Activated T-helper 1 cell treated with anti-CD3 and anti-CD28 coated beads, Interleukin-12 subunit alpha, Interleukin-12 subunit beta, Interleukin-2, Interleukin-4 antibody, amounts not matched to agents 30 ng/mL and 10 ng/mL and 1 ng/mL, durations not matched to agents 14 hours and 24 hours and 36 hours (primary cell): Measurements from ENCODE around the gene DTL. TPM values are rescaled to one million over a fixed set of nuclear protein-coding genes. Genes with fewer than 3 reads are reported as not detected.

Experiments
- DNase-seq: peaks from one replicate; pipeline ENCODE4 v3.0.0; 2021; ENCODE audit warnings: low spot score
- H3K27ac Mint-ChIP-seq: one replicate; pipeline ENCODE4 v1.8.0; 2021; ENCODE audit warnings: mild to moderate bottlenecking, mixed read lengths
- H3K27me3 Mint-ChIP-seq: one replicate; pipeline ENCODE4 v1.8.0; 2022; ENCODE audit warnings: mild to moderate bottlenecking, moderate library complexity, mixed read lengths; ENCODE audit not compliant: insufficient read depth
- H3K36me3 Mint-ChIP-seq: one replicate; pipeline ENCODE4 v1.8.0; 2021; ENCODE audit warnings: low read depth, mixed read lengths
- H3K4me1 Mint-ChIP-seq: one replicate; pipeline ENCODE4 v1.8.0; 2021; ENCODE audit warnings: low read depth, mixed read lengths
- H3K4me3 Mint-ChIP-seq: one replicate; pipeline ENCODE4 v1.8.0; 2021; ENCODE audit warnings: mild to moderate bottlenecking, moderate library complexity, mixed read lengths
- H3K9me3 Mint-ChIP-seq: one replicate; pipeline ENCODE4 v1.8.0; 2021; ENCODE audit warnings: mixed read lengths
- intact Hi-C: fragments of 100-400 bp; cut with micrococcal nuclease; formaldehyde crosslinking; loops from one replicate; pipeline ENCODE4 v1.15.1; 2024
- total RNA-seq: library from RNA; stranded (reverse); gene quantifications from 2 replicates; pipeline ENCODE4 v1.2.3, GENCODE V29; 2022

DTL gene
- total RNA-seq, 1 donor from 2014 or later: 91.0 TPM

GRCh38 chr1:212077028-212077427 lies 41.5 kb downstream of the DTL start:
- no peak for DNase-seq
- H3K27me3 Mint-ChIP-seq: no peaks in the 10 kb centered on the region
- no peaks in the 10 kb centered on the region for H3K9me3 Mint-ChIP-seq
- H3K4me3 Mint-ChIP-seq: no peak overlapping the region
- peak overlapping the region; percentile 36 for H3K27ac Mint-ChIP-seq
- H3K4me1 Mint-ChIP-seq: peaks cover 14% of the 10 kb centered on the region
- peaks cover 36% of the 10 kb centered on the region for H3K36me3 Mint-ChIP-seq
- intact Hi-C loops: loop anchor here (10.0 kb wide), 1 partner anchor 138 kb away; no protein-coding TSS in a partner anchor

DNA sequence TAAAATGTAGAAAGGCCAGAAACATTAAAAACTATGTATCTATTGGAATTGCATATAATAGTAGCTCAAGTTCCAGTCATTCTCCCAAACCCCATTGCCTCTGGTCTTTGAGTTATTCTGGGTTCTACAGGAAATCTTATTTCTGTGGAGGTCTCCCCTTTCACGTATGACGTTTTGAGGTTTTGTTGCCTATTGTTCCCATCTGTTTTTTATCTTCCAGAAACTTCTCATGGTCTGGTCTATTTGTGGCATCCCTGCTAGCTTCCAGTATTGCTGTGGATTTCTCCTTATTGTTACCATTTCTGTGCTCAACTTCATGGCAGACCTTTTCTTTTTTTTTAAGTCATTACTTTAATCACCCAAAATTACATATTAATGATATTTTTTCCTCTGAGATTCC lies 43.3 kb downstream of the DTL start:
- peaks cover 14% of the 10 kb centered on the region for H3K4me1 Mint-ChIP-seq
- H3K9me3 Mint-ChIP-seq: no peaks in the 10 kb centered on the region
- no peak for DNase-seq
- no peak overlapping the region for H3K4me3 Mint-ChIP-seq
- peaks cover 34% of the 10 kb centered on the region for H3K36me3 Mint-ChIP-seq
- no peak overlapping the region for H3K27ac Mint-ChIP-seq
- no peaks in the 10 kb centered on the region for H3K27me3 Mint-ChIP-seq
- intact Hi-C loops: loop anchor here (10.0 kb wide), 1 partner anchor 136 kb away; no protein-coding TSS in a partner anchor

DNA sequence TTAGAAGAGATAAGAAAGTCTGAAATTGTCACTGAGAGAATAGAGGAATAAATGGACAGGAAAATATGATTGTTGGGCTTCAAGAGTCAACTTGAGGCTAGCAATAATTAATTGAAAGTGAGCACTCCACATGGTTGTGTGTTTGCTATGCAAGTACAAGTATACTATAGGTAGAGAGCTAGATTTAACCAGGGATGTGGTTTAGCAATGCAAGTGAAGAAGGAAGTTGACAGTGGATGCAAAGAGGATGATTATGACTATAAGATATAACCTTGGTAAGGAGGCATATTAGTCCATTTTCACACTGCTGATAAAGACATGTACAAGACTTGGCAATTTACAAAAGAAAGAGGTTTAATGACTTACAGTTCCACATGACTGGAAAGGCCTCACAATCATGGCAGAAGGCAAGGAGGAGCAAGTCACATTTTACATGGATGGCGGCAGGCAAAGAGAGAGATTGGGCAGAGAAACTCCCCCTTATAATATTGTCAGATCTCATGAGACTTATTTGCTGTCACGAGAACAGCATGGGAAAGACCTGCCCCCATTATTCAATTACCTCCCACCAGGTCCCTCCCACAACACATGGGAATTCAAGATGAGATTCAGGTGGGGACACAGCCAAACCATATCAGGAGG lies 47.3 kb downstream of the DTL start:
- Mint-ChIP-seq H3K9me3 (no peaks in the 10 kb centered on the region), H3K27me3 (no peaks in the 10 kb centered on the region), H3K27ac (no peak overlapping the region)

GRCh38 chr1:212089560-212090163 lies 54.1 kb downstream of the DTL start:
- DNase-seq: no peak
- Mint-ChIP-seq H3K4me3 (no peak overlapping the region), H3K4me1 (peaks cover 40% of the 10 kb centered on the region), H3K36me3 (peaks cover 62% of the 10 kb centered on the region), H3K27me3 (no peaks in the 10 kb centered on the region), H3K9me3 (peaks cover 3% of the 10 kb centered on the region), H3K27ac (no peak overlapping the region)
- intact Hi-C loops: no loop called here

More for the DNA sequence above, 47.3 kb downstream of the DTL start:
- no peak for DNase-seq
- intact Hi-C loops: no loop called here
- H3K36me3 Mint-ChIP-seq: peaks cover 30% of the 10 kb centered on the region
- H3K4me3 Mint-ChIP-seq: no peak overlapping the region
- peaks cover 4% of the 10 kb centered on the region for H3K4me1 Mint-ChIP-seq

- Mint-ChIP-seq H3K27ac (no peak overlapping the region), H3K4me3 (no peak overlapping the region), H3K27me3 (no peaks in the 10 kb centered on the region), H3K4me1 (peaks cover 55% of the 10 kb centered on the region), H3K9me3 (peaks cover 16% of the 10 kb centered on the region), H3K36me3 (peaks cover 67% of the 10 kb centered on the region)
- intact Hi-C loops: no loop called here
- DNase-seq: no peak
Measured at GRCh38 chr1:212091438-212092121, 56.0 kb downstream of the DTL start.

GRCh38 chr1:212097360-212097759 lies 61.8 kb downstream of the DTL start:
- peaks cover 23% of the 10 kb centered on the region for H3K9me3 Mint-ChIP-seq
- peaks cover 79% of the 10 kb centered on the region for H3K36me3 Mint-ChIP-seq
- intact Hi-C loops: no loop called here
- no peak for DNase-seq
- no peak overlapping the region for H3K4me3 Mint-ChIP-seq
- peaks cover 47% of the 10 kb centered on the region for H3K4me1 Mint-ChIP-seq
- H3K27ac Mint-ChIP-seq: peak overlapping the region; percentile 18
- H3K27me3 Mint-ChIP-seq: no peaks in the 10 kb centered on the region

DNA sequence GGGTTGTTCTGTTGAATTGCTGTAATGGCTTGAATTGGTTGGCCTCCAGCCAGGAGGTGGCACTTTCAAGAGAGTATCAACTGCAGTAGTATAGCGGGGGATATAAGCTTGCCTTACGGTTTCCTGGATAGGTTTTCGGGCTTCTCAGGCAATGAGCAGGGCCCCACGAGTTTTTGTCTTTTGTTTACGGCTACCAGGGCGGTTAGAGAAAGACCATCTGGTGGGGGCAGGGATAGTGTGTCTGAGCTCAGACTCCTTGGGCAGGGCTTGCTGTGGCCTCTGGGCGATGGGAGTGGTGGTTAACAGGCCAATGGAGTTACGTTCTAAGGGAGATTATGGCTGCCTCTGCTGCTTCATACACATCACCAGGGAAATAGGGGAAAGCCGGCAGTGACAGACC lies 62.8 kb downstream of the DTL start:
- Mint-ChIP-seq H3K9me3 (peaks cover 23% of the 10 kb centered on the region), H3K4me3 (no peak overlapping the region), H3K27ac (peak overlapping the region; percentile 4)

DNA sequence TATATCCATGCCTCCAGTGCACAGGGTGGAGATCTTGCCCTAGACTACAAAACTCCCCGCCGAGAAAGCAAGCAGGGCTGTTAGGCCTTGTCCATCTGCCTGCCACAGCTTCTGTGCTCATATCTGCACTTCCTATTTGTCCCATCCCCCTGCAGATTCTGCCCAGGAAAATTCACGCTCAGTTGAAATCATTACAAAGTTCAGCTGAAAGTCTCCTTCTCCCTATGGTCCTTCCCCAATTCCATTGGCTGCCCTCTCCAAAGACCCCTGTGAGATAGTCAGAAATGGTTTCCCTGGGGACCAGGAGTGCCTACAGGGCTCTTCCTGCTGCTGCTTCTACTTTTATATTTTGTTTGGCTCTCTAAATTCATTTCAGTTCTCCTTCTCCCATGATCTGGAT lies 63.2 kb downstream of the DTL start:
- no peak for DNase-seq

More for the DNA sequence above, 62.8 kb downstream of the DTL start:
- peaks cover 47% of the 10 kb centered on the region for H3K4me1 Mint-ChIP-seq
- H3K27me3 Mint-ChIP-seq: no peaks in the 10 kb centered on the region
- DNase-seq: no peak
- H3K36me3 Mint-ChIP-seq: peaks cover 75% of the 10 kb centered on the region
- intact Hi-C loops: no loop called here

GRCh38 chr1:212101251-212101650 lies 65.7 kb downstream of the DTL start:
- Mint-ChIP-seq H3K4me3 (no peak overlapping the region), H3K27me3 (no peaks in the 10 kb centered on the region), H3K27ac (peak overlapping the region; percentile 68), H3K9me3 (peaks cover 13% of the 10 kb centered on the region), H3K4me1 (peaks cover 44% of the 10 kb centered on the region), H3K36me3 (peaks cover 69% of the 10 kb centered on the region)
- intact Hi-C loops: loop anchor here (5.0 kb wide), 1 partner anchor 181 kb away; no protein-coding TSS in a partner anchor
- DNase-seq: no peak

More for the DNA sequence above, 63.2 kb downstream of the DTL start:
- Mint-ChIP-seq H3K9me3 (peaks cover 23% of the 10 kb centered on the region), H3K27ac (no peak overlapping the region), H3K36me3 (peaks cover 74% of the 10 kb centered on the region), H3K4me1 (peaks cover 47% of the 10 kb centered on the region), H3K27me3 (no peaks in the 10 kb centered on the region), H3K4me3 (no peak overlapping the region)
- intact Hi-C loops: no loop called here

GRCh38 chr1:212101735-212102134 lies 66.2 kb downstream of the DTL start:
- Mint-ChIP-seq H3K27me3 (no peaks in the 10 kb centered on the region), H3K4me1 (peaks cover 41% of the 10 kb centered on the region), H3K4me3 (no peak overlapping the region), H3K27ac (peak overlapping the region; percentile 68), H3K9me3 (peaks cover 10% of the 10 kb centered on the region), H3K36me3 (peaks cover 65% of the 10 kb centered on the region)
- no peak for DNase-seq
- intact Hi-C loops: loop anchor here (5.0 kb wide), 1 partner anchor 181 kb away; no protein-coding TSS in a partner anchor

DNA sequence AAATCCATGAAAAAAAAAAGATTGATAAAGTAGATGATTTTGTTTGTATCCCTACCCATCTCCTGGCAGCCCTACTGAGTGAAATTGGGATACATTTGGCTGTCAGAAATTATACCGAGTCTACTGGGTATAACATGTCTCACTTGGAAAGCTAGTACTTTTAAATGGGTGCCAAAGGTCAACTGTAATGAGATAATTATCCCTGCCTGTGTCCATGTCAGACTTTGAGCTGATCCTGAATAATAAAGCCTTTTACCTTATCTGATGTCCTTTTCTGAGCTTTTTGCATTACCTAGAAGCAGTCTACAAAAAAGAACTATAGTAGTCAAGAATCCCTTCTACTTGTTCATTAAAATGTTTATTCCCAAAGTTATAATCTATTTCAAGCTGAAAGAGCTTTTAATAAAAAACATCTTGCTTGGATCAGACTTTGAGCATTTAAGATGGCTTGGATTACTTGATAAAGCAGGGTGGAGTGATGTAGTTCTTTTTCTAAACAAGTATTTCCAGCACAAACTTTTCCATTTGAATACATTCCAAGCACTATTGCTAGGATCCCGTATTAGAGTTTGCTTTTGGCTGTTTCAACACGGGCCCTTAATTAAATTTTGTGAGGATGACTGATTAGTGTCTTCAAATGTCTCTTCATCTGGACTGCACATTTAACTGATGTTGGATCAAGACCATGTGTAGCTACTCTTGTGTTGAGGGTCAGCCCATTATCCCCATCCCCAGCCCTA lies 69.2 kb downstream of the DTL start:
- H3K27ac Mint-ChIP-seq: no peak overlapping the region

DNA sequence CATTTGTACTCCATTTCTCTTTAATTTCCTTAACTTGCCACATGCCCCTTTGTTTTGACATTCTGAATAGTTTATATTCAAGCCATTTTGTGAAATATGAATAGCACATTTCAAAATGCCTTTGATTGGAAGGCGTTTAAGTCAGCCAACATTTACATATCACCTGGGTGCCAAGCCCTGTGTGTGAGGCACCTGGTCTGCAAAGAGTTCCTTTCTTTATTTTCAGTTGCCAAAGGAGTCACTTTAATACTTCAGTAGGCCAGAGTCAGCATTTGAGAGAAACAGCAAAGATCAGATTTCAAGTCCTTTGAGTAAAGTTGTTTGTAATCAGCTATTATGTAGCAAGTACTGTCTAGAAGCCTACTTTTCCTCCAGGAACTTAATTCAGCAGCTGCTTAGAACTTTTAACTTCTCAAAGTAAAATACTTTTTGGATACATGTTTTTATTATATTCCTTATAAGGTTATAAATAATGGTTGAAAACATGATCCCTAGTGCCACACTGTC lies 70.8 kb downstream of the DTL start:
- H3K9me3 Mint-ChIP-seq: no peaks in the 10 kb centered on the region
- peaks cover 28% of the 10 kb centered on the region for H3K4me1 Mint-ChIP-seq
- H3K4me3 Mint-ChIP-seq: no peak overlapping the region
- intact Hi-C loops: no loop called here
- no peaks in the 10 kb centered on the region for H3K27me3 Mint-ChIP-seq
- no peak overlapping the region for H3K27ac Mint-ChIP-seq
- no peak for DNase-seq
- H3K36me3 Mint-ChIP-seq: peaks cover 32% of the 10 kb centered on the region

More for the DNA sequence above, 69.2 kb downstream of the DTL start:
- intact Hi-C loops: loop anchor here (1.0 to 5.0 kb wide), 2 partner anchors 8 to 178 kb away; no protein-coding TSS in a partner anchor
- no peak overlapping the region for H3K4me3 Mint-ChIP-seq
- H3K27me3 Mint-ChIP-seq: no peaks in the 10 kb centered on the region
- no peaks in the 10 kb centered on the region for H3K9me3 Mint-ChIP-seq
- no peak for DNase-seq
- peaks cover 30% of the 10 kb centered on the region for H3K4me1 Mint-ChIP-seq
- peaks cover 45% of the 10 kb centered on the region for H3K36me3 Mint-ChIP-seq
